Activated gamma-delta T cell treated with anti-CD3 and anti-CD28 coated beads, Interleukin-2, amount 50 U/mL, for 16 hours (primary cell): ENCODE results near the gene TCEANC.

Experiments used
- DNase-seq: peaks from one replicate; pipeline ENCODE4 v3.0.0-alpha.2; 2020; ENCODE audit warnings: low read depth

Gene TCEANC

GRCh38 chrX:13692771-13693231 is 39.9 kb downstream of the TCEANC start:
- no peak for DNase-seq

GRCh38 chrX:13693341-13693961 is 40.5 kb downstream of the TCEANC start:
- no peak for DNase-seq

- DNase-seq: no peak
Observed at GRCh38 chrX:13694359-13694758, 41.4 kb downstream of the TCEANC start.

DNA sequence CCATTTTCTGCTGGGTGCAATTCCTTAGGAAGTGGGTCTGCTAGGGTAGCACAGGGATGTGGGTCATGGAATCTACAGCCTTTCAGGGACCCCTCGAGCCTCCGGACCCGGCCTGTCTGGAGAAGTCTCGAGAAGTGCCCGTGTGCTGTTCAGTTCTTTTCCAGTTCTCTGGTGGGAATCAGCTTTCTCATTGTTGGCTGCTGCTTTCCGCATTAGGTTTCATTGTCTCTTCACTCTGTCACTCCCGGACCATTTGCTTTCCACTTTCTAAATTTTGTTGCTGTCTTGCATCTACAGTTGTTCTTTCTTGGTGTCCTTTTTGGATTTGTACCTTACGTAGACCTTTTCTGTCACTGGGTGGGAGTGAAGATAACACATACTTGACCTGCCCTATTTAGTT is 42.0 kb downstream of the TCEANC start:
- no peak for DNase-seq

- DNase-seq: no peak
Observed at GRCh38 chrX:13695601-13696115, 42.7 kb downstream of the TCEANC start.

DNA sequence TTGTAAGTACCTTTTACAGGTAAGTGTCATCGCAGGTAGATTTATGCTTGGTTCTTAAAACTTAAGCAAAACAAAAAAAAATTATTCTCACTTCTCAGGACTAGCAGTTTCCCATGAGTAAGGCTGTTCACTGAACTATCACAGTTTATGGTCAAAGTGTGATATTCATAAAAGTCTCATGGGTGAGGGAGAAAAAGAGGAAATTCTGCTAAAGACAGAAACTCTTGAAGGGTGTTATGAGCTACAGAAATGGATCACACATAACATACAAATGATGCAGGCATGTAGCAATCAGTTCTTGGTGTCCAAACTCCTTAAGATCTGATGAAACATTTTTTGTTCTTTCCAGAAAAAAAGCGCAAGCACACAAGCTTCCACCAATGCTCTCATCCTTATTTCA is 44.5 kb downstream of the TCEANC start:
- no peak for DNase-seq

DNA sequence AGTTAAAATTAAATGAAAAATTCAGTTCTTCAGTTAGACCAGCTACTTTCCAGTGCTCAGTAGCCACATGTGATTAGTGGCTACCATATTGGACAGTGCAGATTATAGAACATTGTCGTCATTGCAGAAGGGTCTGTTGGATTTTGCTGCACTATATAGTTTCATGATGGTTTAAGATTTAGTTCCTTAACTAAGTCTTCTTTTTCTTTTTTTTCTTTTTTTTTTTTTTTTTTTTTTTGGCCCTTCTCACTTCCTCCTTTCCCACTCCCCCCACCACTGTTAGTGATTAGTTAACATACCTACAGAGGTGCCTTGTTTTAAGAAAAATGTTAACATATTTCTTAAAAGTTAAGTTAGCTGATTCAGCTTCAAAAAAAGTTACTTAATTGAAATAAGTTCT is 45.0 kb downstream of the TCEANC start:
- no peak for DNase-seq

DNA sequence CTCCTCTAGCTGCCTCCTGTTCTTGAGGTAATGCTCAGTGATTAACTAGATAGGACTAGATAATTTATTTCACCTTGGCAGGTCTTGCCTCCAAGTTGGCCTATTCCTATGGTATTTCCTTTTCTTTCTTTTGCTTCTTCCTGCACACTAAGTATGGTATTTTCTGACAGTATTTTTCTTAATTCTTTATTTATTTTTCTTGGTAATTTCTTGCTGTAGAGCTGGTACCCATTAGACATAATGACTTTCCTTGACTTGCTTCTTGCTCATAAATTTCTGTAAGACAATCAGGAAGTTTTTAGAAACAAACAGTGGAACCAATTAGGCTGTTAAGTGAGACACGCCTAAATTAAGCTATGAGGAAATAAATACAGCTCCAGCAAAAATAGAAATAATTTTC is 45.5 kb downstream of the TCEANC start:
- DNase-seq: no peak

DNA sequence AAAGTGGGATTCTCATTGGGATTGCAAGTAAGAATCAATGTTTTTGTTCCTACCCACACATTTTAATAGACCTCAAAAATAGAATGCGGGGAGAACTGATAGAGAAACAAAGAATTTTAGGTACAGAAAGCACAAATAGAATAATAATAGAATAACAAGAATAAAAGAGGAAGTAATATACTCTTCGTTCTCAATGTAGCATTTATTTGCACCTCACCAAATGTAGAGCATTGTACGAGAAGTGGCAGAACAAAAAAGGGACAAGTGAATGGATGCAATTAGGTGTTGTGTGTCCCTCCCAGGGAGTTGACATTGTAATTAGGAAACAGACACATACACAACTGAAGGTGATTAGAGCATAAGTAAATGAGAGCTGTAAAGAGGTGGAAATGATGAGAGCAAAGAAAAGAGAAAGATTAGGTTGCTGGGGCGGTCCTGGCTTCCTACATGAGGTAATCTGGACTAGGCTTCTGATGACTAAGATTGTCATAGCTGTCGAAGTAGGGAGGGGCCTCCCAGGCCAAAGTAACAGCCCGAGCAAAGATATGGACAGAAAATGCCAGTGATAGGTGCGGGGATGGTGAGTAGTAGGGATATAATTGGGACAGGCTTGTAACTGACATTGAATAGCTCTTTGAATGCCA is 46.4 kb downstream of the TCEANC start:
- no peak for DNase-seq

DNA sequence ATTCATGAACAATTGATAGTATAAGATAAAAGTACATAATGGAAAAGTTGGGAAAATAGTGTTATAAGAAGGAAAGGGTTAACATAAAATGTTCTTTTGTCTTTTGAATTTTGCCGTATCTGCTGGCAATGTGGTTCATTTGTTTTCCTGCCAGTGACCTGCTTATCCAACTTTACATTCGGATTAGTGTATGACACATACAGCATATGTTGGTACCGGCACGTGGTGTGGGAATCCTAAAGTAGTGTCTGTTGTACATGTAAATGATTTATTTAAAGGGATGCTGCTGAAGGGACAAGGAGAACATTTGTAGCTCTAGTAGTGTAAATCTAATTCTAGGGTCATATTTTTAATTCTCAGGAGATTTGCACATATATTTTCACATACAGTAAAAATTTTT is 47.4 kb downstream of the TCEANC start:
- no peak for DNase-seq

DNA sequence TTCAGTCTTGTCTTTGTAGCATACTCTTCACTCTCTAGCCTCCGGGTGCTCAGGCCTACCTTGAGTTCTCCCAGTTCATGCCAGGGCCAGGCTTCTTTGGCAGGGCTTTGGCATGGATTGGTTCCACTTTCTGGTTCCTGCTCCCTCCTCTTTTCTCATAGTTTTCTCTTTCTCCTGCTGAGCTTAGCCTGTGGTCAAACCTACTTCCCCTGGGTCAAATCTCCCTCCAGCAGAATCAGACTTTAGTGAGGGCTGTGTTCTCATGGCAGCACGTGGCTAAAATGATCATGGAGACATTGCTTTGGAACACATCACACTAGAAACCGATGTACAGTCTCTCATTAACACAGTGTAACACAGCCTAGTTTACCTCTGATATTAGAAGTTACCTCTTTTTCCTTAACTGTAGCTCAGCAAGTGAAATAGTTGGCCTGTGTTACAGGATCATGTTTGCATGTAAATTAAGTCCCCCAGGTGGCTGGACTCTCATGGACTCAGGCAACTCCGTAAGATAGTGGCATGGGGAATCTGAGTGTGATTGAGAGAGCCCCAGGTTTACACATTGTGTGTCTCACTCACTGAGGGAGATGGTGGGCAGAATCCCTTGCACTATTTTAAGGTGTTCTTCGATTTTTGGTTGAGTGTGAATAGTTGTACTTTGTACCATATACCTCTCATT is 49.3 kb downstream of the TCEANC start:
- no peak for DNase-seq

DNA sequence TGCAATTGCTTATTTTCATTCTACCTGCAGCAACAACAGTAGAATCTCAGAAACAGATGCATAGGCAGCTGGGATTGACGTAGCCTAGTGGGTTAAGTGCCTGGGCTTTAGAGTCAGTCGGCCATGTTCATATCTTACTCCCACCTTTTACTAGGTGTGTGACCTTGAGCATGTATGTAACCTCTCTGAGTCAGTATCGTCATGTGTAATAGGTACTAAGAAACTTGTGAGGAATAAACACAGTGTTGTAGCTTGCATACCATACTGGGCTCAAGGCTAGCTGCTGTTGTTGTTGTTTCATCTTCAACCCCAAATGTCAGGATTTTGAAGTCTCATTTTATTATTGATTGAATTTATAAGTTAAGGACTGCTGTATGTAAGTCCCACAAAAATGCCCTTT is 50.2 kb downstream of the TCEANC start:
- no peak for DNase-seq

DNA sequence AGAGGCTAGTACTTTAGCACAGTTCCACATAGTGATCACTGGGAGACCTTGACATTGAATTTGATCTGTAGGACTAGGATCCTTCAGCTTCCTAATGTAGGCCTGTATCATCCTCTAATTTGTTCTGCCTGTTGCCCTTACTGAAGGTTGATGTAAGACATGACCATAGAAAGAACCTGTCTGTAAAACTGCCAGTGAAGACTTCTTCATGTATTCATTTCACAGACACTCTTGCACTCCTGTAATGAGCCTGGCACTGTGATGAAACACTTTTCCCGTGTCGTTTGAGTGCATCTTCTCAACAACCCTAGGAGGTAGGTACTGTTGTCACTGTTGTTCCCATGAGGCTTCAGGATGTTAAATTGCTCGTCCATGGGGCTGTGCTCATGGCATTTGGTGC is 50.6 kb downstream of the TCEANC start:
- no peak for DNase-seq

- DNase-seq: no peak
Observed at GRCh38 chrX:13711141-13711540, 58.2 kb downstream of the TCEANC start.
